ENCODE results near the gene TSPAN9. TPM values are rescaled to one million over a fixed set of nuclear protein-coding genes. Genes with fewer than 3 reads are reported as not detected.

The TSPAN9 gene
- total and polyA plus RNA-seq, 10 of the 15 experiments (the other 5 are each of a cell fraction or from before 2014, with no cell fraction given) = 0.03 to 1.0 (median 0.12) TPM; not detected in 5

DNA sequence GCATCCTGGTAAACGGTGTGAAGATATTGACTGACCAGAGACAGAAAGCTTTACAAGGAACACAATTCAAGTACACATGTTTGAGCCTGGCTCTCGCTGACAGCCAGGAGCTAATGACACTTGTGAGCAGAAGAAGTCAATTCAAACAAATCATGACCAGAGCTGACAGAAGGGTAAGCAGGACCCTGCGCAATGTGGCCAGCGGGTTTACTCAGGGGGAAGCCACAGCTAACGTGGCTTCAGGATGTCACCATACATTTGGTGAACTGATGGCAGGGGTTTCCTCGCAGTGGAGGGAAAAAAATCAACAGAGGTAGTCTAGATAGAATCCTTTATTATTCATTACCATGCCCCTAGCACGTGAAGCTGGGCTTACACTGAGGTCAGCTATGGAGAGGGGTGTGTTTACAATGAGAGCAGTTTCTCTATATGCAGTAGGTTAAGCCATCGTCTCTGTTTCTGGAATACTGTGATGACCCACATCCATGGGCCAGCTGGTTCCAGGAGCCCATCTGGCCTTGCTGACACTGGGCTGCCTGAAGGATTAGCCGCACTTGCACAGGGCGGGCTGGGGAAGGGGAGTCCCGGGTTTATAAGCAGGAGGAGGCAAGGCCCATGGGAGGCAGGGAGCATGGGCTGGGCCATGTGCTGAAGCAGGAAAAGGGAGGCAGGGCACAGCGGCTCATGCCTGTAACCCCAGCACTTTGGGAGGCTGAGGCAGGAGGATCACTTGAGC is 215.7 kb downstream of the TSPAN9 start (continued):
- TF ChIP-seq PRDM15 (CRISPR knock-in tag; IDR thresholded peaks at IDR 0.05) (no peak), CTCF (IDR thresholded peaks at IDR 0.05 in 2 of 3, conservative IDR thresholded peaks at IDR 0.05 in 1 of 3; ENCODE audit: control insufficient read depth in 2 of 3, extremely low read depth in 1 of 3, insufficient read depth in 1 of 3, low read depth in 3 of 3, low read length in 3 of 3) (no peak)

- in situ Hi-C loops (cut with MboI) = loop anchor here (10.0 kb wide), 1 partner anchor 481 kb away; no protein-coding TSS in a partner anchor
- no peaks in the 10 kb centered on the region for H3K36me3 ChIP-seq (ENCODE audit: control insufficient read depth in 2 of 2, insufficient read depth in 2 of 2, low read length in 1 of 2)
- H3K4me3 ChIP-seq = no peak overlapping the region
- no TSS peak for BruUV-seq (replicated peaks)
- no peaks in the 10 kb centered on the region for H3K79me2 ChIP-seq (ENCODE audit: control insufficient read depth, insufficient read depth, low read length)
- no peak for FAIRE-seq
- H4K20me1 ChIP-seq (ENCODE audit: control insufficient read depth, insufficient read depth) = no peaks in the 10 kb centered on the region
- no peak overlapping the region for H3K9ac ChIP-seq (ENCODE audit: control insufficient read depth, insufficient read depth, low read length)
- intact Hi-C loops (cut with micrococcal nuclease; ENCODE audit: unreplicated experiment) = no loop called here
- no peak for ATAC-seq
- ChIA-PET POLR2A (no interaction called here), SMC1A (ENCODE audit: uncharacterized antibody, unreplicated experiment) (no interaction called here), CTCF (no interaction called here), RAD21 (ENCODE audit: unreplicated experiment) (no interaction called here)
- 43% methylated on average over 18 of the region's 18 CpGs for WGBS (ENCODE audit: insufficient coverage, insufficient replicate concordance, low lambda C conversion rate, missing lambda C conversion rate)
- no peaks in the 10 kb centered on the region for H3K9me3 ChIP-seq (replicated peaks; ENCODE audit: control insufficient read depth, insufficient read depth, low read length)
- no peaks in the 10 kb centered on the region for H3K4me1 ChIP-seq (ENCODE audit: control insufficient read depth, insufficient read depth, low read length)
- DNase-seq (ENCODE audit: low read depth, low spot score) = no peak
- no peak overlapping the region for H3K27ac ChIP-seq (ENCODE audit: control insufficient read depth, insufficient read depth)
- H2AFZ ChIP-seq (ENCODE audit: control insufficient read depth, low read depth, low read length) = no peak overlapping the region
- H3K27me3 ChIP-seq (replicated peaks in 1 of 2; ENCODE audit: control insufficient read depth in 2 of 2, insufficient read depth in 2 of 2, low read length in 1 of 2) = peaks cover 2 to 8% of the 10 kb centered on the region in 2 experiments
- no peak overlapping the region for H3K4me2 ChIP-seq (ENCODE audit: control insufficient read depth, insufficient read depth)
- TF ChIP-seq CBX3 (IDR thresholded peaks at IDR 0.05; ENCODE audit: borderline replicate concordance, low read depth) = no peak
- no peak for TF ChIP-seq CUX1 (IDR thresholded peaks at IDR 0.05; ENCODE audit: insufficient replicate concordance, low read depth, low read length)
- no peak for TF ChIP-seq SKIL (IDR thresholded peaks at IDR 0.05; ENCODE audit: low read depth, poor library complexity, severe bottlenecking)
Observed at GRCh38 chr12:3293446-3294161, 216.4 kb downstream of the TSPAN9 start.
